Measurements from ENCODE around the gene TCHH. TPM values are rescaled to one million over a fixed set of nuclear protein-coding genes. Genes with fewer than 3 reads are reported as not detected.

Gene TCHH
- total RNA-seq, 1 donor from 2014 or later, result not detected

GRCh38 chr1:152078831-152079441, 36.3 kb downstream of the TCHH start:
- intact Hi-C loops (cut with DNase I), result no loop called here
- DNase-seq (ENCODE audit: missing footprints) (no peak), ATAC-seq (no peak)

- intact Hi-C loops (cut with DNase I), result no loop called here
- ATAC-seq (no peak), DNase-seq (ENCODE audit: missing footprints) (no peak)
Measured at GRCh38 chr1:152072311-152072710, 42.9 kb downstream of the TCHH start.

DNA sequence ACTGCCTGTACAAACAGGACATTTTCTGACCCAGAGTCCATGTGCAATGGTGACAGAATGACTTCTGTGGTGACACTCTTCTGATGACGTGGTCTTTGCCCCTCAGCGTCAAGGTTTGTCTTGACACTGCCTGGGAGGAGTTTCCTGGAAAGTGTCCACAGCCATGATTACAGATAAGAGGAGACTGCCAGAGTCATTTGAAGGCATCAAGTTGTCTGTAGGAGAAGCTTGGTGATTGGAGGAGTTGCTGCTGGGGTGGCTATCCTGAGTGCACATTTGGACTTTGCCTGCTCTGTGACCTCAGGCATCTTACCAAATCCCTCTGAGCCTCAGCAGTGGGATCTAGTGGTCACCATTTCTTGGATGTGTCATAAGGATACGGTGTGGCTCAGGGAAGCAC, 44.1 kb downstream of the TCHH start:
- intact Hi-C loops (cut with DNase I), result no loop called here
- DNase-seq (ENCODE audit: missing footprints) (no peak), ATAC-seq (no peak)

DNA sequence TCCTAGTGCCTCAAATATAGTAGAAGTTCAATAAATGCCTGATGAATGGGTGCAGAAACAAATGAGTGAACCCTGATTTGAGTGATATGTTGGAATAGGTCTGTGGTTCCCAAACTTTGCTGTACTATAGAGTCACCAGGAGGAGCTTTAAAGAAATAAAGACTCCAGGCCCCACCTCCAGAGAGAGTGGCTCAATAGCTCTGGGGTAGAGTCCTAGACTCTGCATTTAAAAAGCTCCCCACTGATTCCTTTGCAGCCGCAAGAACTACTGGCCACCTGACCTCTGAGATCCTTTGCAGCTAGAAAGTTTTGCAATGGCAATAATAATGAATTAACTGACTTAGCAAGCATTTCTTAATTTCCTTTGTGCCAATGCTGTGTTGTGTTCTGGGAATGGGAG, 47.3 kb downstream of the TCHH start:
- ATAC-seq, result no peak
- DNase-seq (ENCODE audit: missing footprints), result no peak
- intact Hi-C loops (cut with DNase I), result no loop called here

- intact Hi-C loops (cut with DNase I), result no loop called here
- no peak for DNase-seq (ENCODE audit: missing footprints)
- no peak for ATAC-seq
Measured at GRCh38 chr1:152067150-152067549, 48.1 kb downstream of the TCHH start.

DNA sequence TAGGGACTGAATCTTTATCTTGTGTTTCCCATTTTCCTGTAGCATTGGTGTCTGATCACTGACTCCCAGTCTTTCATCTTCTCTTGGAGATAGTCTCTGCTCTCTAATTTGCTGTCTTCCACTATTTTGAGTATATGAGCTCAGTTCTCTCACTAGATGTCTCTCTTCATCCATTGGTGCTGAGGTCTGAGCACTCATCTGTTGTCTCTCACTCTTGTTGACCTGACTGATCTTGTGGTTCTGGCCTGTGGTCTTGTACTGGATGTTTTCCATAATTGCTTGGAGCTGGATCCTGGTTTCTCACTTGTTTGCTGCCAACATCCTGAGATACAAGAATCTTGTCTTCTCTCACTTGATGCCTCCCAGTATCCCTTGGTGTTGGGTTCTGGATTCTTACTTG, 53.3 kb downstream of the TCHH start:
- intact Hi-C loops (cut with DNase I), result no loop called here
- ATAC-seq, result no peak
- no peak for DNase-seq (ENCODE audit: missing footprints)

Other genes with a start within 250 kb of the TCHH start
- 16.3 TPM for gene THEM4, start 205.9 kb downstream of the TCHH start, total RNA-seq
- gene S100A10, start 121.6 kb downstream of the TCHH start, total RNA-seq, result 290 TPM
- gene S100A11, start 78.4 kb downstream of the TCHH start, total RNA-seq, result 92.0 TPM
- not detected for gene TCHHL1, start 26.4 kb downstream of the TCHH start, total RNA-seq
- not detected for gene RPTN, start 43.8 kb upstream of the TCHH start, total RNA-seq
- gene HRNR, start 108.7 kb upstream of the TCHH start, total RNA-seq, result not detected
- gene FLG, start 209.8 kb upstream of the TCHH start, total RNA-seq, result not detected
- gene FLG2, start 244.6 kb upstream of the TCHH start, total RNA-seq, result not detected